Right cardiac atrium (tissue), 5 donors: ENCODE data around the gene PPP1R15B. TPM values are rescaled to one million over a fixed set of nuclear protein-coding genes. Genes with fewer than 3 reads are reported as not detected.

Experiments used
- ATAC-seq, 2 donors: fragments of 200-7000 bp; cut with Tn5 transposase; one replicate each; pipeline versions ENCODE4 v1.8.0 to v1.9.1; 2020; ENCODE audit warnings: moderate library complexity in 2 of 2, mild to moderate bottlenecking in 1 of 2
- DNase-seq, 3 donors: peaks; one replicate each; pipeline ENCODE4 v3.0.0-alpha.2; 2020
- H3K27ac ChIP-seq: one replicate; pipeline ENCODE4 v1.5.1; 2013; ENCODE audit warnings: mild to moderate bottlenecking, low read length, control low read depth, moderate library complexity
- H3K27me3 ChIP-seq: one replicate; pipeline ENCODE4 v1.6.1; 2013; ENCODE audit not compliant: control insufficient read depth, insufficient read depth
- H3K4me1 ChIP-seq: one replicate; pipeline ENCODE4 v1.6.1; 2013; ENCODE audit warnings: low read length; ENCODE audit not compliant: control insufficient read depth, insufficient read depth
- H3K4me3 ChIP-seq: one replicate; pipeline ENCODE4 v1.5.1; 2013; ENCODE audit warnings: low read length, control low read depth
- H3K9me3 ChIP-seq: one replicate; pipeline ENCODE4 v1.6.1; 2013; ENCODE audit warnings: low read length; ENCODE audit not compliant: control insufficient read depth
- WGBS: extraction: QIAGEN DNeasy Blood & Tissue Kit; methylation state at CpG from one replicate; pipeline ENCODE4 v1.1.7; 2013; 5-methylcytosine and 5-hydroxymethylcytosine counted together
- intact Hi-C, 4 donors: fragments of 100-400 bp; cut with DNase I; formaldehyde crosslinking; loops; one replicate each; pipeline versions ENCODE4 v1.11.0 to v1.14.0; 2022 to 2023
- polyA plus RNA-seq: library from polyadenylated mRNA; stranded (reverse); fragments of 200-250 nt; gene quantifications from one replicate; pipeline ENCODE4 v1.2.3, GENCODE V29; 2013
- total RNA-seq, 4 donors: library from RNA; stranded (reverse); fragmentation: NEBNext Ultra II Directional; extraction: Animal tissue kit (Norgen Biotek cat#: 25700); gene quantifications; one replicate each; pipeline ENCODE4 v1.2.1, GENCODE V29; 2021
- donor health status: healthy with polysubstance abuse.
- donor health status: DM: no; HTN: yes; CAD: no.
- donor health status: DM: no; HTN: no; CAD: no.
- donor health status: DM: no; HTN: yes; CAD: no; lungs with severe emphysema.
- donor health status: DM: yes; HTN: yes; CAD: no.

The PPP1R15B gene
- total and polyA plus RNA-seq, 5 donors = 14.2 to 36.3 (median 22.3) TPM

GRCh38 chr1:204376919-204377799 is 34.5 kb downstream of the PPP1R15B start:
- no peak overlapping the region for H3K27ac ChIP-seq
- WGBS = 63% methylated on average over 28 of the region's 28 CpGs
- intact Hi-C loops = loop anchor here in 1 of 4 donors (10.0 kb wide), 1 partner anchor 512 kb away; the partner anchor contains the start of gene SNRPE

GRCh38 chr1:204376465-204376864 is 35.2 kb downstream of the PPP1R15B start:
- H3K27ac ChIP-seq = no peak overlapping the region
- DNase-seq (no peak), ATAC-seq (no peak)
- H3K4me3 ChIP-seq = no peak overlapping the region
- H3K4me1 ChIP-seq = no peaks in the 10 kb centered on the region
- intact Hi-C loops = loop anchor here in 1 of 4 donors (10.0 kb wide), 1 partner anchor 512 kb away; the partner anchor contains the start of gene SNRPE
- 67% methylated on average over 6 of the region's 6 CpGs for WGBS
- no peaks in the 10 kb centered on the region for H3K9me3 ChIP-seq
- no peaks in the 10 kb centered on the region for H3K27me3 ChIP-seq

More at GRCh38 chr1:204376919-204377799, 34.5 kb downstream of the PPP1R15B start:
- Histone ChIP-seq H3K27me3 (no peaks in the 10 kb centered on the region), H3K4me1 (no peaks in the 10 kb centered on the region), H3K4me3 (peak overlapping the region; percentile 49), H3K9me3 (no peaks in the 10 kb centered on the region)
- ATAC-seq = peak; percentile 79 to 80
- peak in 2 of 3 donors; percentile 34 to 53 for DNase-seq

- DNase-seq = no peak
- intact Hi-C loops = loop anchor here in 1 of 4 donors (10.0 kb wide), 1 partner anchor 509 kb away; the partner anchor contains the start of gene SNRPE
- 42% methylated on average over 4 of the region's 4 CpGs for WGBS
- Histone ChIP-seq H3K4me1 (no peaks in the 10 kb centered on the region), H3K9me3 (no peaks in the 10 kb centered on the region), H3K27me3 (no peaks in the 10 kb centered on the region), H3K27ac (no peak overlapping the region), H3K4me3 (no peak overlapping the region)
- ATAC-seq = no peak
Measured at GRCh38 chr1:204373911-204374310, 37.7 kb downstream of the PPP1R15B start.

GRCh38 chr1:204370176-204370575 is 41.4 kb downstream of the PPP1R15B start:
- no peak overlapping the region for H3K4me3 ChIP-seq
- DNase-seq (no peak), ATAC-seq (no peak)
- no peaks in the 10 kb centered on the region for H3K27me3 ChIP-seq
- 86% methylated on average over 10 of the region's 10 CpGs for WGBS
- no peaks in the 10 kb centered on the region for H3K4me1 ChIP-seq
- H3K27ac ChIP-seq = no peak overlapping the region
- intact Hi-C loops = loop anchor here in 1 of 4 donors (10.0 kb wide), 1 partner anchor 505 kb away; the partner anchor contains the start of gene SNRPE
- H3K9me3 ChIP-seq = no peaks in the 10 kb centered on the region

GRCh38 chr1:204368996-204369726 is 42.5 kb downstream of the PPP1R15B start:
- ATAC-seq (no peak), DNase-seq (no peak)
- 57% methylated on average over 13 of the region's 13 CpGs for WGBS
- H3K27me3 ChIP-seq = no peaks in the 10 kb centered on the region
- intact Hi-C loops = loop anchor here in 1 of 4 donors (5.0 kb wide), 1 partner anchor 207 kb away; no protein-coding TSS in a partner anchor
- no peak overlapping the region for H3K27ac ChIP-seq
- no peak overlapping the region for H3K4me3 ChIP-seq
- H3K9me3 ChIP-seq = no peaks in the 10 kb centered on the region
- H3K4me1 ChIP-seq = no peaks in the 10 kb centered on the region

- H3K27ac ChIP-seq = no peak overlapping the region
- intact Hi-C loops = loop anchor here in 3 of 4 donors (2.0 to 5.0 kb wide), 3 partner anchors 157 to 206 kb away; no protein-coding TSS in a partner anchor
- H3K27me3 ChIP-seq = no peaks in the 10 kb centered on the region
- ATAC-seq (no peak), DNase-seq (no peak)
- H3K9me3 ChIP-seq = no peaks in the 10 kb centered on the region
- 56% methylated on average over 10 of the region's 10 CpGs for WGBS
- H3K4me1 ChIP-seq = no peaks in the 10 kb centered on the region
- H3K4me3 ChIP-seq = no peak overlapping the region
Measured at GRCh38 chr1:204367956-204368355, 43.7 kb downstream of the PPP1R15B start.

GRCh38 chr1:204367193-204367858 is 44.3 kb downstream of the PPP1R15B start:
- no peak overlapping the region for H3K27ac ChIP-seq
- intact Hi-C loops = loop anchor here in 3 of 4 donors (2.0 to 5.0 kb wide), 3 partner anchors 157 to 205 kb away; no protein-coding TSS in a partner anchor
- H3K9me3 ChIP-seq = no peaks in the 10 kb centered on the region
- no peaks in the 10 kb centered on the region for H3K4me1 ChIP-seq
- H3K4me3 ChIP-seq = no peak overlapping the region
- WGBS = 59% methylated on average over 16 of the region's 16 CpGs
- no peaks in the 10 kb centered on the region for H3K27me3 ChIP-seq
- ATAC-seq = no peak
- peak in 1 of 3 donors; percentile 48 for DNase-seq

- WGBS = 87% methylated on average over 7 of the region's 7 CpGs
- intact Hi-C loops = loop anchor here in 3 of 4 donors (2.0 to 5.0 kb wide), 3 partner anchors 156 to 204 kb away; no protein-coding TSS in a partner anchor
Measured at GRCh38 chr1:204366759-204367158, 44.9 kb downstream of the PPP1R15B start.

GRCh38 chr1:204363335-204364114 is 48.1 kb downstream of the PPP1R15B start:
- under 1% methylated on average over 27 of the region's 27 CpGs for WGBS
- H3K4me3 ChIP-seq = peak overlapping the region; percentile 14
- no peaks in the 10 kb centered on the region for H3K27me3 ChIP-seq
- no peak overlapping the region for H3K27ac ChIP-seq
- peaks cover 7% of the 10 kb centered on the region for H3K4me1 ChIP-seq
- H3K9me3 ChIP-seq = no peaks in the 10 kb centered on the region
- intact Hi-C loops = loop anchor here (2.0 to 5.0 kb wide), 4 partner anchors 106 to 201 kb away; no protein-coding TSS in a partner anchor
- peak; percentile 77 to 89 (median 88) for DNase-seq
- peak; percentile 67 to 77 for ATAC-seq

More at GRCh38 chr1:204366759-204367158, 44.9 kb downstream of the PPP1R15B start:
- H3K27ac ChIP-seq = no peak overlapping the region
- ATAC-seq (no peak), DNase-seq (no peak)
- H3K4me1 ChIP-seq = no peaks in the 10 kb centered on the region
- no peak overlapping the region for H3K4me3 ChIP-seq
- H3K27me3 ChIP-seq = no peaks in the 10 kb centered on the region
- H3K9me3 ChIP-seq = no peaks in the 10 kb centered on the region
